GM21723 (cell line): Measurements from ENCODE around the gene RGS7.

Experiments used
- ATAC-seq: cut with Tn5 transposase; IDR thresholded peaks from one replicate; pipeline ENCODE4 v1.9.1; 2021; ENCODE audit warnings: mild to moderate bottlenecking, moderate library complexity; ENCODE audit not compliant: unreplicated experiment

RGS7 gene

GRCh38 chr1:240876071-240876470 lies 480.9 kb downstream of the RGS7 start:
- ATAC-seq: no peak

GRCh38 chr1:240869071-240869470 lies 487.9 kb downstream of the RGS7 start:
- ATAC-seq: no peak

- no peak for ATAC-seq
Observed at GRCh38 chr1:240866724-240867123, 490.3 kb downstream of the RGS7 start.

- ATAC-seq: no peak
Observed at GRCh38 chr1:240860023-240860422, 497.0 kb downstream of the RGS7 start.

GRCh38 chr1:240854367-240854766 lies 502.6 kb downstream of the RGS7 start:
- ATAC-seq: no peak

- ATAC-seq: no peak
Observed at GRCh38 chr1:240847325-240847724, 509.7 kb downstream of the RGS7 start.

- no peak for ATAC-seq
Observed at GRCh38 chr1:240844486-240844885, 512.5 kb downstream of the RGS7 start.

- ATAC-seq: no peak
Observed at GRCh38 chr1:240843798-240844197, 513.2 kb downstream of the RGS7 start.

GRCh38 chr1:240836271-240836670 lies 520.7 kb downstream of the RGS7 start:
- no peak for ATAC-seq

GRCh38 chr1:240835291-240835690 lies 521.7 kb downstream of the RGS7 start:
- ATAC-seq: no peak

- no peak for ATAC-seq
Observed at GRCh38 chr1:240833075-240833474, 523.9 kb downstream of the RGS7 start.

- ATAC-seq: no peak
Observed at GRCh38 chr1:240831922-240832321, 525.1 kb downstream of the RGS7 start.

GRCh38 chr1:240831191-240831631 lies 525.8 kb downstream of the RGS7 start:
- no peak for ATAC-seq

GRCh38 chr1:240829487-240829886 lies 527.5 kb downstream of the RGS7 start:
- ATAC-seq: no peak

GRCh38 chr1:240827786-240828185 lies 529.2 kb downstream of the RGS7 start:
- ATAC-seq: no peak

GRCh38 chr1:240824238-240824637 lies 532.8 kb downstream of the RGS7 start:
- ATAC-seq: no peak

- ATAC-seq: no peak
Observed at GRCh38 chr1:240823357-240823756, 533.6 kb downstream of the RGS7 start.

- no peak for ATAC-seq
Observed at GRCh38 chr1:240821925-240822324, 535.1 kb downstream of the RGS7 start.

GRCh38 chr1:240820816-240821215 lies 536.2 kb downstream of the RGS7 start:
- ATAC-seq: no peak

- ATAC-seq: no peak
Observed at GRCh38 chr1:240816472-240816871, 540.5 kb downstream of the RGS7 start.

GRCh38 chr1:240813720-240814119 lies 543.3 kb downstream of the RGS7 start:
- no peak for ATAC-seq

GRCh38 chr1:240811256-240811655 lies 545.7 kb downstream of the RGS7 start:
- no peak for ATAC-seq

- no peak for ATAC-seq
Observed at GRCh38 chr1:240808381-240808780, 548.6 kb downstream of the RGS7 start.
